PFSK-1 (cell line): ENCODE data around the gene NCOA6.

Source experiments
- POLR2AphosphoS5 ChIP-seq: IDR thresholded peaks from 2 replicates; pipeline ENCODE4 v1.6.1; 2012; ENCODE audit warnings: low read depth, mild to moderate bottlenecking, control low read depth, low read length, moderate library complexity
- REST ChIP-seq, 2 experiments: IDR thresholded peaks; 2 replicates each; pipeline versions ENCODE4 v1.6.1 to v1.8.0; 2011 to 2012; ENCODE audit warnings: low read depth in 2 of 2, low read length in 2 of 2, control low read depth in 1 of 2, inconsistent platforms in 1 of 2, mild to moderate bottlenecking in 1 of 2, moderate library complexity in 1 of 2; ENCODE audit not compliant: insufficient read depth in 1 of 2
- SIN3A ChIP-seq: IDR thresholded peaks from 2 replicates; pipeline ENCODE4 v1.6.1; 2012; ENCODE audit warnings: mild to moderate bottlenecking, low read length, moderate library complexity, borderline replicate concordance; ENCODE audit not compliant: insufficient read depth

GRCh38 chr20:34859367-34859766, 33.9 kb upstream of the NCOA6 start:
- TF ChIP-seq REST (IDR thresholded peaks at IDR 0.05; ENCODE audit: insufficient read depth in 1 of 2, low read depth in 2 of 2, low read length in 2 of 2) (no peak), POLR2AphosphoS5 (no peak), SIN3A (no peak)
